SK-N-SH treated with all-trans-retinoic acid at 6 μM for 48 hours (cell line): Measurements from ENCODE around the gene BLVRB.

Experiments used
- ATAC-seq: fragments of 200-7000 bp; cut with Tn5 transposase; 3 replicates; pipeline ENCODE4 v1.9.1; 2020; ENCODE audit warnings: mild to moderate bottlenecking, moderate library complexity
- ARNTL ChIP-seq: fragments of 450-650 bp; formaldehyde crosslinking; IDR thresholded peaks from 2 replicates; pipeline ENCODE4 v1.5.0; 2020; ENCODE audit warnings: low read depth, mild to moderate bottlenecking, moderate library complexity, borderline replicate concordance
- BACH2 ChIP-seq: fragments of 250-450 bp; sonication (Bioruptor Pico); IDR thresholded peaks from 2 replicates; pipeline ENCODE4 v1.9.0; 2021; ENCODE audit warnings: mild to moderate bottlenecking, borderline replicate concordance
- CREB5 ChIP-seq: fragments of 250-450 bp; sonication (Bioruptor Pico); IDR thresholded peaks from 2 replicates; pipeline ENCODE4 v1.5.1; 2020; ENCODE audit warnings: low read depth, mild to moderate bottlenecking, moderate library complexity
- CSDC2 ChIP-seq: fragments of 250-450 bp; sonication (Bioruptor Pico); IDR thresholded peaks from 2 replicates; pipeline ENCODE4 v1.5.0; 2020; ENCODE audit warnings: mild to moderate bottlenecking, moderate library complexity
- ESRRG ChIP-seq: fragments of 250-450 bp; sonication (Bioruptor Pico); IDR thresholded peaks from 2 replicates; pipeline ENCODE4 v1.6.1; 2021; ENCODE audit warnings: mild to moderate bottlenecking
- GLIS3 ChIP-seq: fragments of 250-450 bp; sonication (Bioruptor Pico); IDR thresholded peaks from 2 replicates; pipeline ENCODE4 v1.5.0; 2020; ENCODE audit warnings: mild to moderate bottlenecking, moderate library complexity
- ISL1 ChIP-seq: fragments of 250-450 bp; sonication (Bioruptor Pico); IDR thresholded peaks from 2 replicates; pipeline ENCODE4 v2.1.2; 2022; ENCODE audit warnings: mild to moderate bottlenecking, moderate library complexity
- OSR1 ChIP-seq: fragments of 250-450 bp; sonication (Bioruptor Pico); IDR thresholded peaks from 2 replicates; pipeline ENCODE4 v1.8.0; 2022; ENCODE audit warnings: moderate library complexity, mild to moderate bottlenecking, inconsistent platforms
- PATZ1 ChIP-seq: fragments of 250-450 bp; sonication (Bioruptor Pico); IDR thresholded peaks from 2 replicates; pipeline ENCODE4 v1.8.0; 2020; ENCODE audit warnings: mild to moderate bottlenecking, moderate library complexity, borderline replicate concordance
- POU6F1 ChIP-seq: fragments of 250-450 bp; sonication (Bioruptor Pico); IDR thresholded peaks from 2 replicates; pipeline ENCODE4 v1.8.0; 2021; ENCODE audit warnings: low read depth, mild to moderate bottlenecking, moderate library complexity, borderline replicate concordance
- PPARA ChIP-seq: fragments of 250-450 bp; sonication (Bioruptor Pico); IDR thresholded peaks from 2 replicates; pipeline ENCODE4 v1.5.0; 2020; ENCODE audit warnings: mild to moderate bottlenecking, borderline replicate concordance
- RARB ChIP-seq: fragments of 250-450 bp; sonication (Bioruptor Pico); IDR thresholded peaks from 2 replicates; pipeline ENCODE4 v1.8.0; 2021; ENCODE audit warnings: mild to moderate bottlenecking, moderate library complexity
- SNAI2 ChIP-seq: fragments of 250-450 bp; sonication (Bioruptor Pico); IDR thresholded peaks from 2 replicates; pipeline ENCODE4 v1.5.0; 2020; ENCODE audit warnings: mild to moderate bottlenecking, moderate library complexity
- TOX ChIP-seq: fragments of 250-450 bp; sonication (Bioruptor Pico); IDR thresholded peaks from 2 replicates; pipeline ENCODE4 v1.8.0; 2021; ENCODE audit warnings: mild to moderate bottlenecking, moderate library complexity, borderline replicate concordance
- TSHZ2 ChIP-seq: fragments of 250-450 bp; sonication (Bioruptor Pico); IDR thresholded peaks from 2 replicates; pipeline ENCODE4 v1.5.0; 2020; ENCODE audit warnings: mild to moderate bottlenecking, moderate library complexity
- ZC3H10 ChIP-seq: fragments of 250-450 bp; sonication (Bioruptor Pico); IDR thresholded peaks from 2 replicates; pipeline ENCODE4 v1.5.1; 2021; ENCODE audit warnings: mild to moderate bottlenecking, moderate library complexity
- ZFP3 ChIP-seq: fragments of 250-450 bp; sonication (Bioruptor Pico); IDR thresholded peaks from 2 replicates; pipeline ENCODE4 v1.5.0; 2020; ENCODE audit warnings: mild to moderate bottlenecking, moderate library complexity
- ZNF565 ChIP-seq: fragments of 450-650 bp; formaldehyde crosslinking; conservative IDR thresholded peaks from 2 replicates; pipeline ENCODE4 v1.5.0; 2020; ENCODE audit warnings: low read depth, mild to moderate bottlenecking, moderate library complexity
- ZNF70 ChIP-seq: fragments of 450-650 bp; formaldehyde crosslinking; IDR thresholded peaks from 2 replicates; pipeline ENCODE4 v1.5.0; 2020; ENCODE audit warnings: mild to moderate bottlenecking, moderate library complexity
- ZNF8 ChIP-seq: fragments of 450-650 bp; formaldehyde crosslinking; IDR thresholded peaks from 2 replicates; pipeline ENCODE4 v1.5.0; 2020; ENCODE audit warnings: mild to moderate bottlenecking, moderate library complexity

BLVRB gene

GRCh38 chr19:40474737-40475136 lies 9.2 kb upstream of the BLVRB start (continued):
- TF ChIP-seq PATZ1 (no peak), ESRRG (CRISPR knock-in tag) (no peak)
- TF ChIP-seq, all 23 proteins: peak for 0

- TF ChIP-seq OSR1 (no peak), TOX (CRISPR knock-in tag) (no peak), CREB5 (CRISPR knock-in tag) (no peak), CSDC2 (no peak), PPARA (CRISPR knock-in tag) (no peak), ZNF565 (CRISPR knock-in tag) (no peak)
- no peak for ATAC-seq
These were observed 7.0 kb upstream of the BLVRB start for GRCh38 chr19:40472516-40472915.

- TF ChIP-seq ZNF565 (CRISPR knock-in tag) (no peak), PPARA (CRISPR knock-in tag) (no peak), ARNTL (no peak), ISL1 (CRISPR knock-in tag) (no peak), RARB (no peak)
These were observed 5.6 kb upstream of the BLVRB start for GRCh38 chr19:40471111-40471510.

GRCh38 chr19:40469011-40469410 lies 3.5 kb upstream of the BLVRB start:
- ATAC-seq, result no peak
- TF ChIP-seq TSHZ2 (CRISPR knock-in tag), result no peak
- TF ChIP-seq POU6F1 (CRISPR knock-in tag), result no peak
- TF ChIP-seq ESRRG (CRISPR knock-in tag), result no peak
- no peak for TF ChIP-seq ZNF70 (CRISPR knock-in tag)
- no peak for TF ChIP-seq CREB5 (CRISPR knock-in tag)
- TF ChIP-seq PATZ1, result no peak
- TF ChIP-seq RARB, result no peak
- no peak for TF ChIP-seq BACH2 (CRISPR knock-in tag)
- no peak for TF ChIP-seq ZFP3 (CRISPR knock-in tag)
- TF ChIP-seq PPARA (CRISPR knock-in tag), result no peak
- no peak for TF ChIP-seq CSDC2
- TF ChIP-seq GLIS3 (CRISPR knock-in tag), result no peak
- TF ChIP-seq ZC3H10 (CRISPR knock-in tag), result no peak
- TF ChIP-seq ZNF8 (CRISPR knock-in tag), result no peak
- no peak for TF ChIP-seq SNAI2
- TF ChIP-seq ZNF565 (CRISPR knock-in tag), result no peak

More at GRCh38 chr19:40471111-40471510, 5.6 kb upstream of the BLVRB start:
- no peak for ATAC-seq
